OCI-LY7 (cell line): Measurements from ENCODE around the gene SCFD2. TPM values are rescaled to one million over a fixed set of nuclear protein-coding genes. Genes with fewer than 3 reads are reported as not detected.

Source experiments
- BruUV-seq: library from RNA; stranded (reverse); fragments of 400-500 nt; replicated peaks from 2 replicates; lab custom pipeline; 2021; lab: Mats Ljungman, UMichigan
- CTCF ChIA-PET: fragments of 300-600 bp; sonication (Branson Sonifier 250); formaldehyde crosslinking; loops from one replicate; lab custom pipeline; 2022; ENCODE audit warnings: antibody characterized with exemption; ENCODE audit not compliant: unreplicated experiment; lab: Charles Lee
- POLR2A ChIA-PET: fragments of 300-600 bp; sonication (Branson Sonifier 250); formaldehyde crosslinking; loops from one replicate; lab custom pipeline; 2022; ENCODE audit warnings: antibody characterized with exemption; lab: Charles Lee
- DNase-seq: peaks from one replicate; pipeline ENCODE4 v3.0.0-alpha.2; 2015; ENCODE audit warnings: low spot score
- H2AFZ ChIP-seq: fragments of 200-600 bp; sonication (generic), shearing (Covaris generic); 2 replicates; pipeline ENCODE4 v1.6.1; 2014; ENCODE audit warnings: mild to moderate bottlenecking, antibody characterized with exemption, low read length, moderate library complexity
- H3K27ac ChIP-seq: fragments of 200-600 bp; sonication (generic); 2 replicates; pipeline ENCODE4 v1.5.1; 2014; ENCODE audit warnings: mixed run types, low read depth, mild to moderate bottlenecking, moderate library complexity, low read length, inconsistent platforms; ENCODE audit not compliant: poor library complexity, severe bottlenecking
- H3K36me3 ChIP-seq: fragments of 200-600 bp; sonication (generic); 2 replicates; pipeline ENCODE4 v1.6.1; 2014; ENCODE audit warnings: mild to moderate bottlenecking, antibody characterized with exemption, low read length, moderate library complexity, mixed read lengths; ENCODE audit not compliant: insufficient read depth
- H3K4me1 ChIP-seq: fragments of 200-600 bp; sonication (generic); 2 replicates; pipeline ENCODE4 v1.5.1; 2014; ENCODE audit warnings: mild to moderate bottlenecking, low read length; ENCODE audit not compliant: insufficient read depth, poor library complexity, severe bottlenecking
- H3K4me2 ChIP-seq: fragments of 200-600 bp; sonication (generic); 2 replicates; pipeline ENCODE4 v1.6.1; 2014; ENCODE audit warnings: mild to moderate bottlenecking, low read length
- H3K4me3 ChIP-seq: fragments of 200-600 bp; sonication (generic); 2 replicates; pipeline ENCODE4 v1.5.1; 2014; ENCODE audit warnings: mild to moderate bottlenecking, low read depth, low read length; ENCODE audit not compliant: poor library complexity, severe bottlenecking
- H3K79me2 ChIP-seq: fragments of 200-600 bp; sonication (generic); 2 replicates; pipeline ENCODE4 v1.6.1; 2016; ENCODE audit warnings: low read depth, mild to moderate bottlenecking, low read length, moderate library complexity, mixed read lengths; ENCODE audit not compliant: insufficient read depth
- H3K9me2 ChIP-seq: fragments of 200-600 bp; sonication (generic); 2 replicates; pipeline ENCODE4 v1.6.1; 2016; ENCODE audit warnings: mild to moderate bottlenecking, low read length, mixed read lengths; ENCODE audit not compliant: insufficient read depth
- H3K9me3 ChIP-seq: fragments of 200-600 bp; sonication (generic); 2 replicates; pipeline ENCODE4 v1.6.1; 2014; ENCODE audit warnings: mild to moderate bottlenecking, mixed run types, low read length, mixed read lengths
- H4K20me1 ChIP-seq: fragments of 200-600 bp; sonication (generic); 2 replicates; pipeline ENCODE4 v1.6.1; 2014; ENCODE audit warnings: mild to moderate bottlenecking, antibody characterized with exemption, low read length, moderate library complexity, mixed read lengths; ENCODE audit not compliant: insufficient read depth
- EZH2phosphoT487 ChIP-seq: fragments of 200-600 bp; sonication (generic); IDR thresholded peaks from 2 replicates; pipeline ENCODE4 v1.6.1; 2018; ENCODE audit warnings: low read depth, borderline replicate concordance, mild to moderate bottlenecking, mixed run types, antibody characterized with exemption, low read length, moderate library complexity, mixed read lengths
- intact Hi-C: fragments of 100-400 bp; cut with micrococcal nuclease; formaldehyde crosslinking; loops from one replicate; pipeline ENCODE4 v1.10.0; 2022; ENCODE audit not compliant: unreplicated experiment
- total RNA-seq, 2 experiments: library from RNA; depleted of rRNA in 1 of 2; stranded (reverse); fragments of >200 nt in 1 of 2; shearing (Covaris generic) in 1 of 2; gene quantifications; 2 replicates each; pipeline ENCODE4 v1.2.3, GENCODE V29; 2014 to 2022
- TF ChIP-seq, protein P1 (sequence below): fragments of 200-600 bp; sonication (generic); conservative IDR thresholded peaks from 2 replicates; pipeline ENCODE4 v1.5.1; 2014; ENCODE audit warnings: mild to moderate bottlenecking, antibody characterized with exemption, low read length, moderate library complexity, mixed read lengths

SCFD2 gene
- total RNA-seq, 2 experiments from 2014 or later = 27.2 to 52.0 TPM

DNA sequence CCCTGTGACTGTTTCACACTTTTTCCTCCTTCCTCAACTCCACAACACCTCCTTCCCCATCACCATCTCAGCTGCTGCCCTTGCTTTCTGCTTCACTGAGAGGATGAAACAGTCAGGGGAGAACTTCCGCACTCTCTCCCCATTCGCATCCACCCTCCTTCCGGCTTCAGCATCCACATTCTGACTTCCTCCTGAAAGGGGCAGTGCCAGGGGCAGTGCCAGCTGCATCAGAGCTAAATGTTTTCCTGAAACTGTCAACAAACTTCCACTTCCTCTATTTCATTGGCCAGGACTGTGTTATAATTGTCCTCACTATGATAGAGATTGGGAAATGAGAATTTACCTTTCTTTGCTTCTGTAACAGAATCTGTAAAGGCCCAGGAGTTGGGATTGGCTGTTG lies 521.9 kb downstream of the SCFD2 start:
- no peak for DNase-seq
- Histone ChIP-seq H4K20me1 (no peaks in the 10 kb centered on the region), H3K4me3 (no peak overlapping the region), H2AFZ (no peak overlapping the region), H3K79me2 (no peaks in the 10 kb centered on the region), H3K9me3 (no peaks in the 10 kb centered on the region), H3K27ac (no peak overlapping the region), H3K36me3 (no peaks in the 10 kb centered on the region), H3K4me1 (no peaks in the 10 kb centered on the region), H3K4me2 (no peak overlapping the region), H3K9me2 (no peaks in the 10 kb centered on the region)
- TF ChIP-seq EZH2phosphoT487 = no peak
- TF ChIP-seq, protein P1, sequence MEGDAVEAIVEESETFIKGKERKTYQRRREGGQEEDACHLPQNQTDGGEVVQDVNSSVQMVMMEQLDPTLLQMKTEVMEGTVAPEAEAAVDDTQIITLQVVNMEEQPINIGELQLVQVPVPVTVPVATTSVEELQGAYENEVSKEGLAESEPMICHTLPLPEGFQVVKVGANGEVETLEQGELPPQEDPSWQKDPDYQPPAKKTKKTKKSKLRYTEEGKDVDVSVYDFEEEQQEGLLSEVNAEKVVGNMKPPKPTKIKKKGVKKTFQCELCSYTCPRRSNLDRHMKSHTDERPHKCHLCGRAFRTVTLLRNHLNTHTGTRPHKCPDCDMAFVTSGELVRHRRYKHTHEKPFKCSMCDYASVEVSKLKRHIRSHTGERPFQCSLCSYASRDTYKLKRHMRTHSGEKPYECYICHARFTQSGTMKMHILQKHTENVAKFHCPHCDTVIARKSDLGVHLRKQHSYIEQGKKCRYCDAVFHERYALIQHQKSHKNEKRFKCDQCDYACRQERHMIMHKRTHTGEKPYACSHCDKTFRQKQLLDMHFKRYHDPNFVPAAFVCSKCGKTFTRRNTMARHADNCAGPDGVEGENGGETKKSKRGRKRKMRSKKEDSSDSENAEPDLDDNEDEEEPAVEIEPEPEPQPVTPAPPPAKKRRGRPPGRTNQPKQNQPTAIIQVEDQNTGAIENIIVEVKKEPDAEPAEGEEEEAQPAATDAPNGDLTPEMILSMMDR = no peak
- CTCF ChIA-PET = interaction anchor here (0.6 kb wide), 1 partner anchor 74 kb away, joined by 3 read pairs; no protein-coding TSS in a partner anchor
- POLR2A ChIA-PET = no interaction called here
- intact Hi-C loops = no loop called here
- no TSS peak for BruUV-seq

- no peaks in the 10 kb centered on the region for H3K9me2 ChIP-seq
- no peaks in the 10 kb centered on the region for H3K79me2 ChIP-seq
- no peaks in the 10 kb centered on the region for H4K20me1 ChIP-seq
- POLR2A ChIA-PET = interaction anchor here (1.5 kb wide), 1 partner anchor 10 kb away, joined by 4 read pairs; no protein-coding TSS in a partner anchor
- TF ChIP-seq, protein P1 = no peak
- TF ChIP-seq EZH2phosphoT487 = no peak
- H3K27ac ChIP-seq = no peak overlapping the region
- no peak for DNase-seq
- no peaks in the 10 kb centered on the region for H3K4me1 ChIP-seq
- CTCF ChIA-PET = no interaction called here
- intact Hi-C loops = no loop called here
- no peak overlapping the region for H3K4me3 ChIP-seq
- H3K4me2 ChIP-seq = no peak overlapping the region
- no peaks in the 10 kb centered on the region for H3K36me3 ChIP-seq
- H3K9me3 ChIP-seq = no peaks in the 10 kb centered on the region
- no TSS peak for BruUV-seq
- no peak overlapping the region for H2AFZ ChIP-seq
Observed at GRCh38 chr4:52843351-52843750, 522.5 kb downstream of the SCFD2 start.

DNA sequence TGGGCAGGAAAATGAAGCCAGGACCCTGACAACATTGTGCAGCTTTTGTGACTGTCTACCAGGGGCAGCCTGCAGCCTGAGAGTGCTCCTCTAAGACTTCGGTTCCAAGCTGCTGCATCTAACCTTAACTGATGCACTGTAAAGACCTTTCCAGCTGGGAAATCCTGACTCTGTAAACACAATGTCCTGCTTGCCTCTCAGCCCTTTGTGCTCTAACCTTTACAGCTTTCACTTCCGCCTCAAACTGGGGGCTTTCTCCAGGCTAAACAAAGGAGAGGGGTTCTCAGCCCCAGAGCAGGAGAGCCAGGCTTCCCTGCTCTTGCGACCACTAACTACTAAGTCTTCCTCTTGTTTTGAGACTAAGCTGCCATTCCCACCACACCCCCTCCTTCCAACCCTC lies 523.1 kb downstream of the SCFD2 start:
- Histone ChIP-seq H3K4me2 (no peak overlapping the region), H4K20me1 (no peaks in the 10 kb centered on the region), H3K4me1 (no peaks in the 10 kb centered on the region), H3K9me2 (no peaks in the 10 kb centered on the region), H3K36me3 (no peaks in the 10 kb centered on the region), H3K4me3 (no peak overlapping the region), H3K79me2 (no peaks in the 10 kb centered on the region), H3K9me3 (no peaks in the 10 kb centered on the region), H3K27ac (no peak overlapping the region), H2AFZ (no peak overlapping the region)
- ChIA-PET CTCF (no interaction called here), POLR2A (interaction anchor here (0.7 to 1.5 kb wide), 2 partner anchors 10 to 16 kb away, joined by 3 to 4 read pairs; no protein-coding TSS in a partner anchor)
- DNase-seq = no peak
- no peak for TF ChIP-seq EZH2phosphoT487
- intact Hi-C loops = no loop called here
- no TSS peak for BruUV-seq
